ENCODE data around the gene KIF18A.
"Not testable (repeated sequence)": the region's sequence is repeated elsewhere in the genome, so short reads cannot be mapped to it uniquely, and the experiment has no call there.

KIF18A gene

GRCh38 chr11:28105869-28106268 lies 2.1 kb downstream of the KIF18A start:
- no peak for DNase-seq

- no peak for DNase-seq
Observed at GRCh38 chr11:28104984-28105383, 3.0 kb downstream of the KIF18A start.

- no peak for DNase-seq
Observed at GRCh38 chr11:28104425-28104824, 3.5 kb downstream of the KIF18A start.

- DNase-seq: not testable (repeated sequence)
Observed at GRCh38 chr11:28102300-28102699, 5.7 kb downstream of the KIF18A start.

GRCh38 chr11:28100665-28101064 lies 7.3 kb downstream of the KIF18A start:
- no peak for DNase-seq

- no peak for DNase-seq
Observed at GRCh38 chr11:28099715-28100114, 8.2 kb downstream of the KIF18A start.

- no peak for DNase-seq
Observed at GRCh38 chr11:28098257-28098656, 9.7 kb downstream of the KIF18A start.

- DNase-seq: no peak
Observed at GRCh38 chr11:28092786-28093185, 15.2 kb downstream of the KIF18A start.

- DNase-seq: no peak
Observed at GRCh38 chr11:28090052-28090749, 17.8 kb downstream of the KIF18A start.

GRCh38 chr11:28089378-28089777 lies 18.6 kb downstream of the KIF18A start:
- DNase-seq: no peak

- DNase-seq: not testable (repeated sequence)
Observed at GRCh38 chr11:28087693-28088092, 20.3 kb downstream of the KIF18A start.

GRCh38 chr11:28087192-28087591 lies 20.8 kb downstream of the KIF18A start:
- not testable (repeated sequence) for DNase-seq

GRCh38 chr11:28086569-28086968 lies 21.4 kb downstream of the KIF18A start:
- DNase-seq: no peak

GRCh38 chr11:28083118-28083517 lies 24.8 kb downstream of the KIF18A start:
- no peak for DNase-seq

- no peak for DNase-seq
Observed at GRCh38 chr11:28077521-28077920, 30.4 kb downstream of the KIF18A start.

GRCh38 chr11:28072321-28072720 lies 35.6 kb downstream of the KIF18A start:
- no peak for DNase-seq

- no peak for DNase-seq
Observed at GRCh38 chr11:28071305-28071704, 36.7 kb downstream of the KIF18A start.

- no peak for DNase-seq
Observed at GRCh38 chr11:28058333-28058732, 49.6 kb downstream of the KIF18A start.

GRCh38 chr11:28054821-28055220 lies 53.1 kb downstream of the KIF18A start:
- DNase-seq: no peak

- no peak for DNase-seq
Observed at GRCh38 chr11:28049338-28050216, 58.4 kb downstream of the KIF18A start.

- DNase-seq: no peak
Observed at GRCh38 chr11:28048812-28049211, 59.1 kb downstream of the KIF18A start.

- no peak for DNase-seq
Observed at GRCh38 chr11:28043930-28044709, 63.8 kb downstream of the KIF18A start.

GRCh38 chr11:28040384-28040783 lies 67.6 kb downstream of the KIF18A start:
- no peak for DNase-seq

Measured in RPMI8226 (cell line).